Hepatocyte (in vitro differentiated cells): ENCODE results near the gene UBTF. TPM values are rescaled to one million over a fixed set of nuclear protein-coding genes. Genes with fewer than 3 reads are reported as not detected.

ENCODE experiments used
- DNase-seq: peaks from one replicate; pipeline ENCODE4 v3.0.0-alpha.2; 2016; ENCODE audit warnings: low spot score
- H2AFZ ChIP-seq: fragments of 200-600 bp; sonication (generic); 2 replicates; pipeline ENCODE4 v1.6.0; 2016; ENCODE audit warnings: antibody characterized with exemption, mild to moderate bottlenecking
- H3K27ac ChIP-seq: fragments of 200-600 bp; sonication (generic); 2 replicates; pipeline ENCODE4 v1.5.1; 2016; ENCODE audit warnings: mild to moderate bottlenecking
- H3K27me3 ChIP-seq: fragments of 200-600 bp; sonication (generic); 2 replicates; pipeline ENCODE4 v1.6.1; 2016
- H3K36me3 ChIP-seq: fragments of 200-600 bp; sonication (generic); replicated peaks from 2 replicates; pipeline ENCODE4 v1.5.1; 2016; ENCODE audit warnings: low read depth; ENCODE audit not compliant: insufficient read depth
- H3K4me1 ChIP-seq: fragments of 200-600 bp; sonication (generic); 2 replicates; pipeline ENCODE4 v1.5.1; 2016; ENCODE audit warnings: mild to moderate bottlenecking, moderate library complexity; ENCODE audit not compliant: insufficient read depth
- H3K4me2 ChIP-seq: fragments of 200-600 bp; sonication (generic); 2 replicates; pipeline ENCODE4 v1.6.0; 2016
- H3K4me3 ChIP-seq: fragments of 200-600 bp; sonication (generic); 2 replicates; pipeline ENCODE4 v1.5.1; 2016; ENCODE audit warnings: mild to moderate bottlenecking
- H3K79me2 ChIP-seq: fragments of 200-600 bp; sonication (generic); 2 replicates; pipeline ENCODE4 v1.6.0; 2017; ENCODE audit warnings: mild to moderate bottlenecking
- H3K9me2 ChIP-seq: fragments of 200-600 bp; sonication (generic); replicated peaks from 2 replicates; pipeline ENCODE4 v1.6.0; 2017; ENCODE audit warnings: mild to moderate bottlenecking; ENCODE audit not compliant: insufficient read depth
- H3K9me3 ChIP-seq: fragments of 200-600 bp; sonication (generic); 2 replicates; pipeline ENCODE4 v1.5.1; 2016; ENCODE audit warnings: low read depth, mild to moderate bottlenecking
- H4K20me1 ChIP-seq: fragments of 200-600 bp; sonication (generic); 2 replicates; pipeline ENCODE4 v1.6.0; 2016; ENCODE audit warnings: mild to moderate bottlenecking; ENCODE audit not compliant: insufficient read depth, poor library complexity, severe bottlenecking
- EZH2 ChIP-seq: fragments of 200-600 bp; sonication (generic); IDR thresholded peaks from 2 replicates; pipeline ENCODE4 v1.6.1; 2016; ENCODE audit warnings: antibody characterized with exemption, mild to moderate bottlenecking, borderline replicate concordance
- EZH2phosphoT487 ChIP-seq: fragments of 200-600 bp; sonication (generic); IDR thresholded peaks from one replicate; pipeline ENCODE4 v1.6.1; 2018; ENCODE audit warnings: antibody characterized with exemption, mild to moderate bottlenecking, low read depth, moderate library complexity; ENCODE audit not compliant: unreplicated experiment, severe bottlenecking
- WGBS: methylation state at CpG from one replicate; pipeline ENCODE4 v1.1.6; 2016; ENCODE audit warnings: low lambda C conversion rate; ENCODE audit errors: missing lambda C conversion rate; 5-methylcytosine and 5-hydroxymethylcytosine counted together
- microRNA-seq: library from miRNA; unstranded; fragments of <30 nt; microRNA quantifications from one replicate; pipeline ENCODE4, GENCODE V29; 2017
- polyA plus RNA-seq: library from polyadenylated mRNA; unstranded; fragments of >200 nt; fragmentation: Nextera tagmentation; extraction: Ambion mirVana; gene quantifications from 2 replicates; pipeline ENCODE4 v1.2.1, GENCODE V29; 2016
- small RNA-seq: library from RNA; depleted of rRNA; stranded (forward); fragments of <200 nt; gene quantifications from one replicate; pipeline ENCODE3, GENCODE V24; 2014
- total RNA-seq: library from RNA; depleted of rRNA; stranded (reverse); fragments of >200 nt; gene quantifications from 2 replicates; pipeline ENCODE4 v1.2.3, GENCODE V29; 2014
- TF ChIP-seq, protein P1 (sequence below): fragments of 200-600 bp; sonication (generic); IDR thresholded peaks from 2 replicates; pipeline ENCODE4 v1.5.1; 2016; ENCODE audit warnings: antibody characterized with exemption, mild to moderate bottlenecking; ENCODE audit not compliant: poor library complexity

UBTF gene
- total and polyA plus RNA-seq, 2 experiments from 2014 or later, result 35.0 to 41.1 TPM

GRCh38 chr17:44155488-44155887, 64.0 kb downstream of the UBTF start:
- H3K9me3 ChIP-seq, result no peaks in the 10 kb centered on the region
- WGBS, result 81% methylated on average over 2 of the region's 2 CpGs

More at GRCh38 chr17:44155488-44155887, 64.0 kb downstream of the UBTF start:
- no peaks in the 10 kb centered on the region for H3K4me1 ChIP-seq
- H3K79me2 ChIP-seq, result no peaks in the 10 kb centered on the region
- no peaks in the 10 kb centered on the region for H3K27me3 ChIP-seq
- DNase-seq, result no peak
- no peak overlapping the region for H3K4me3 ChIP-seq
- no peak overlapping the region for H3K4me2 ChIP-seq
- H2AFZ ChIP-seq, result no peak overlapping the region
- no peak overlapping the region for H3K27ac ChIP-seq
- no peaks in the 10 kb centered on the region for H3K9me2 ChIP-seq
- no peaks in the 10 kb centered on the region for H4K20me1 ChIP-seq
- TF ChIP-seq EZH2phosphoT487 (no peak), EZH2 (no peak)
- TF ChIP-seq, protein P1, sequence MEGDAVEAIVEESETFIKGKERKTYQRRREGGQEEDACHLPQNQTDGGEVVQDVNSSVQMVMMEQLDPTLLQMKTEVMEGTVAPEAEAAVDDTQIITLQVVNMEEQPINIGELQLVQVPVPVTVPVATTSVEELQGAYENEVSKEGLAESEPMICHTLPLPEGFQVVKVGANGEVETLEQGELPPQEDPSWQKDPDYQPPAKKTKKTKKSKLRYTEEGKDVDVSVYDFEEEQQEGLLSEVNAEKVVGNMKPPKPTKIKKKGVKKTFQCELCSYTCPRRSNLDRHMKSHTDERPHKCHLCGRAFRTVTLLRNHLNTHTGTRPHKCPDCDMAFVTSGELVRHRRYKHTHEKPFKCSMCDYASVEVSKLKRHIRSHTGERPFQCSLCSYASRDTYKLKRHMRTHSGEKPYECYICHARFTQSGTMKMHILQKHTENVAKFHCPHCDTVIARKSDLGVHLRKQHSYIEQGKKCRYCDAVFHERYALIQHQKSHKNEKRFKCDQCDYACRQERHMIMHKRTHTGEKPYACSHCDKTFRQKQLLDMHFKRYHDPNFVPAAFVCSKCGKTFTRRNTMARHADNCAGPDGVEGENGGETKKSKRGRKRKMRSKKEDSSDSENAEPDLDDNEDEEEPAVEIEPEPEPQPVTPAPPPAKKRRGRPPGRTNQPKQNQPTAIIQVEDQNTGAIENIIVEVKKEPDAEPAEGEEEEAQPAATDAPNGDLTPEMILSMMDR, result no peak
- no peaks in the 10 kb centered on the region for H3K36me3 ChIP-seq

Small RNA genes within 50 kb of the gene (microRNA-seq; reads per million reads assigned to microRNA genes)
- gene MIR6782, result not detected

Small RNA genes within 50 kb of the gene (small RNA-seq; reads per million reads assigned to genes)
- not detected for gene MIR6782

Other genes with a start within 250 kb of the UBTF start
- gene NAGS, start 215.1 kb downstream of the UBTF start, total RNA-seq, result 11.2 and 14.0 TPM in 2 replicates
- 8.0 and 14.4 TPM in 2 replicates for gene NAGS, start 215.1 kb downstream of the UBTF start, polyA plus RNA-seq
- 41.0 and 43.3 TPM in 2 replicates for gene TMEM101, start 204.7 kb downstream of the UBTF start, total RNA-seq
- gene TMEM101, start 204.7 kb downstream of the UBTF start, polyA plus RNA-seq, result 27.8 and 33.4 TPM in 2 replicates
- 40.4 and 44.7 TPM in 2 replicates for gene LSM12, start 153.0 kb downstream of the UBTF start, total RNA-seq
- 44.5 and 45.8 TPM in 2 replicates for gene LSM12, start 153.0 kb downstream of the UBTF start, polyA plus RNA-seq
- gene G6PC3, start 148.9 kb downstream of the UBTF start, total RNA-seq, result 36.1 and 38.8 TPM in 2 replicates
- gene G6PC3, start 148.9 kb downstream of the UBTF start, polyA plus RNA-seq, result 132 and 140 TPM in 2 replicates
- 28.5 and 33.9 TPM in 2 replicates for gene HDAC5, start 96.0 kb downstream of the UBTF start, total RNA-seq
- gene HDAC5, start 96.0 kb downstream of the UBTF start, polyA plus RNA-seq, result 32.3 and 42.7 TPM in 2 replicates
- gene HROB, start 77.7 kb downstream of the UBTF start, total RNA-seq, result 1.8 and 2.0 TPM in 2 replicates
- gene HROB, start 77.7 kb downstream of the UBTF start, polyA plus RNA-seq, result 5.7 and 5.9 TPM in 2 replicates
- gene ASB16, start 49.0 kb downstream of the UBTF start, total RNA-seq, result 0.23 TPM in 1 of 2 replicates, not detected in the other
- gene ASB16, start 49.0 kb downstream of the UBTF start, polyA plus RNA-seq, result 0.71 and 2.0 TPM in 2 replicates
- 27.7 and 31.3 TPM in 2 replicates for gene TMUB2, start 32.7 kb downstream of the UBTF start, total RNA-seq
- 46.8 and 54.6 TPM in 2 replicates for gene TMUB2, start 32.7 kb downstream of the UBTF start, polyA plus RNA-seq
- gene ATXN7L3, start 19.8 kb downstream of the UBTF start, total RNA-seq, result 64.0 and 64.3 TPM in 2 replicates
- 28.7 and 29.2 TPM in 2 replicates for gene ATXN7L3, start 19.8 kb downstream of the UBTF start, polyA plus RNA-seq
- gene SLC4A1, start 48.5 kb upstream of the UBTF start, total RNA-seq, result not detected in 2 replicates
- gene SLC4A1, start 48.5 kb upstream of the UBTF start, polyA plus RNA-seq, result not detected in 2 replicates
- 2.0 and 2.1 TPM in 2 replicates for gene RUNDC3A, start 88.9 kb upstream of the UBTF start, total RNA-seq
- 0.40 and 2.3 TPM in 2 replicates for gene RUNDC3A, start 88.9 kb upstream of the UBTF start, polyA plus RNA-seq
- gene SLC25A39, start 105.1 kb upstream of the UBTF start, total RNA-seq, result 92.7 and 108 TPM in 2 replicates
- 179 and 191 TPM in 2 replicates for gene SLC25A39, start 105.1 kb upstream of the UBTF start, polyA plus RNA-seq
- gene GRN, start 125.6 kb upstream of the UBTF start, total RNA-seq, result 210 and 299 TPM in 2 replicates
- gene GRN, start 125.6 kb upstream of the UBTF start, polyA plus RNA-seq, result 785 and 828 TPM in 2 replicates
- gene FAM171A2, start 144.2 kb upstream of the UBTF start, total RNA-seq, result 12.8 and 13.9 TPM in 2 replicates
- 19.4 and 22.8 TPM in 2 replicates for gene FAM171A2, start 144.2 kb upstream of the UBTF start, polyA plus RNA-seq
- gene ITGA2B, start 170.0 kb upstream of the UBTF start, total RNA-seq, result 0.77 TPM in 1 of 2 replicates, not detected in the other
- 1.0 and 3.6 TPM in 2 replicates for gene ITGA2B, start 170.0 kb upstream of the UBTF start, polyA plus RNA-seq